Skin of body (tissue), 2 donors: Measurements from ENCODE around the gene TAPBPL. TPM values are rescaled to one million over a fixed set of nuclear protein-coding genes. Genes with fewer than 3 reads are reported as not detected.
"Not testable (repeated sequence)": the region's sequence is repeated elsewhere in the genome, so short reads cannot be mapped to it uniquely, and the experiment has no call there.

Source experiments
- DNase-seq: peaks from one replicate; lab custom pipeline; 2025; lab: John Stamatoyannopoulos, UW
- total RNA-seq: library from RNA; depleted of rRNA; stranded (reverse); fragments of >200 nt; gene quantifications from one replicate; pipeline ENCODE4 v1.2.3, GENCODE V29; 2014

The TAPBPL gene
- total RNA-seq = 8.3 TPM

- peak; percentile 86 for DNase-seq
Measured at GRCh38 chr12:6451348-6452244, at the start of gene TAPBPL. Gene TAPBPL (plus strand): TSS chr12:6452042. CDS start chr12:6452249, 207 bp downstream.

- DNase-seq = no peak
Measured at GRCh38 chr12:6404390-6404789, 47.5 kb upstream of the TAPBPL start.

- DNase-seq = no peak
Measured at GRCh38 chr12:6405963-6406362, 45.9 kb upstream of the TAPBPL start.

- DNase-seq = no peak
Measured at GRCh38 chr12:6407236-6407954, 44.4 kb upstream of the TAPBPL start.

- no peak for DNase-seq
Measured at GRCh38 chr12:6416596-6416995, 35.2 kb upstream of the TAPBPL start.

- DNase-seq = no peak
Measured at GRCh38 chr12:6418796-6419195, 33.0 kb upstream of the TAPBPL start.

GRCh38 chr12:6420364-6420763 is 31.5 kb upstream of the TAPBPL start:
- DNase-seq = no peak

- peak; percentile 88 for DNase-seq
Measured at GRCh38 chr12:6423267-6424007, 28.4 kb upstream of the TAPBPL start.

GRCh38 chr12:6424008-6424347 is 27.9 kb upstream of the TAPBPL start:
- DNase-seq = no peak

- no peak for DNase-seq
Measured at GRCh38 chr12:6424866-6425265, 27.0 kb upstream of the TAPBPL start.

GRCh38 chr12:6425590-6426531 is 26.0 kb upstream of the TAPBPL start:
- DNase-seq = no peak

- DNase-seq = no peak
Measured at GRCh38 chr12:6426882-6427671, 24.8 kb upstream of the TAPBPL start.

- not testable (repeated sequence) for DNase-seq
Measured at GRCh38 chr12:6427796-6428195, 24.0 kb upstream of the TAPBPL start.

- DNase-seq = no peak
Measured at GRCh38 chr12:6428326-6428725, 23.5 kb upstream of the TAPBPL start.

- peak; percentile 54 for DNase-seq
Measured at GRCh38 chr12:6430124-6430989, 21.5 kb upstream of the TAPBPL start.

- DNase-seq = no peak
Measured at GRCh38 chr12:6432991-6433390, 18.9 kb upstream of the TAPBPL start.

GRCh38 chr12:6434205-6435140 is 17.4 kb upstream of the TAPBPL start:
- DNase-seq = no peak
